Measurements from ENCODE around the gene KCNK3.

KCNK3 gene

GRCh38 chr2:26731714-26732113, 39.2 kb downstream of the KCNK3 start:
- no peak overlapping the region for H3K27ac ChIP-seq (replicated peaks)
- DNase-seq (ENCODE audit: low read depth in 1 of 2, low spot score in 1 of 2), result no peak
- H3K4me3 ChIP-seq (replicated peaks; ENCODE audit: insufficient read depth, low read length), result no peak overlapping the region
- H3K27me3 ChIP-seq (ENCODE audit: insufficient read depth, poor library complexity, severe bottlenecking), result peaks cover 14% of the 10 kb centered on the region
- TF ChIP-seq REST (IDR thresholded peaks at IDR 0.05; ENCODE audit: insufficient replicate concordance, low read depth) (no peak), POLR2AphosphoS5 (IDR thresholded peaks at IDR 0.05; ENCODE audit: low read depth) (no peak), SPI1 (IDR thresholded peaks at IDR 0.05; ENCODE audit: borderline replicate concordance, low read depth) (no peak), GABPA (IDR thresholded peaks at IDR 0.05; ENCODE audit: low read depth) (no peak)
- TF ChIP-seq, protein P1, sequence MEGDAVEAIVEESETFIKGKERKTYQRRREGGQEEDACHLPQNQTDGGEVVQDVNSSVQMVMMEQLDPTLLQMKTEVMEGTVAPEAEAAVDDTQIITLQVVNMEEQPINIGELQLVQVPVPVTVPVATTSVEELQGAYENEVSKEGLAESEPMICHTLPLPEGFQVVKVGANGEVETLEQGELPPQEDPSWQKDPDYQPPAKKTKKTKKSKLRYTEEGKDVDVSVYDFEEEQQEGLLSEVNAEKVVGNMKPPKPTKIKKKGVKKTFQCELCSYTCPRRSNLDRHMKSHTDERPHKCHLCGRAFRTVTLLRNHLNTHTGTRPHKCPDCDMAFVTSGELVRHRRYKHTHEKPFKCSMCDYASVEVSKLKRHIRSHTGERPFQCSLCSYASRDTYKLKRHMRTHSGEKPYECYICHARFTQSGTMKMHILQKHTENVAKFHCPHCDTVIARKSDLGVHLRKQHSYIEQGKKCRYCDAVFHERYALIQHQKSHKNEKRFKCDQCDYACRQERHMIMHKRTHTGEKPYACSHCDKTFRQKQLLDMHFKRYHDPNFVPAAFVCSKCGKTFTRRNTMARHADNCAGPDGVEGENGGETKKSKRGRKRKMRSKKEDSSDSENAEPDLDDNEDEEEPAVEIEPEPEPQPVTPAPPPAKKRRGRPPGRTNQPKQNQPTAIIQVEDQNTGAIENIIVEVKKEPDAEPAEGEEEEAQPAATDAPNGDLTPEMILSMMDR (IDR thresholded peaks at IDR 0.05; ENCODE audit: insufficient read depth, low read length), result no peak

- DNase-seq (ENCODE audit: low read depth in 1 of 2, low spot score in 1 of 2), result no peak
- peaks cover 15% of the 10 kb centered on the region for H3K27me3 ChIP-seq (ENCODE audit: insufficient read depth, poor library complexity, severe bottlenecking)
- no peak overlapping the region for H3K27ac ChIP-seq (replicated peaks)
- H3K4me3 ChIP-seq (replicated peaks; ENCODE audit: insufficient read depth, low read length), result no peak overlapping the region
- no peak for TF ChIP-seq GABPA (IDR thresholded peaks at IDR 0.05; ENCODE audit: low read depth)
- TF ChIP-seq, protein P1 (IDR thresholded peaks at IDR 0.05; ENCODE audit: insufficient read depth, low read length), result no peak
- no peak for TF ChIP-seq SPI1 (IDR thresholded peaks at IDR 0.05; ENCODE audit: borderline replicate concordance, low read depth)
- TF ChIP-seq POLR2AphosphoS5 (IDR thresholded peaks at IDR 0.05; ENCODE audit: low read depth), result no peak
- TF ChIP-seq REST (IDR thresholded peaks at IDR 0.05; ENCODE audit: insufficient replicate concordance, low read depth), result no peak
These were observed 39.9 kb downstream of the KCNK3 start for GRCh38 chr2:26732446-26732845.

DNA sequence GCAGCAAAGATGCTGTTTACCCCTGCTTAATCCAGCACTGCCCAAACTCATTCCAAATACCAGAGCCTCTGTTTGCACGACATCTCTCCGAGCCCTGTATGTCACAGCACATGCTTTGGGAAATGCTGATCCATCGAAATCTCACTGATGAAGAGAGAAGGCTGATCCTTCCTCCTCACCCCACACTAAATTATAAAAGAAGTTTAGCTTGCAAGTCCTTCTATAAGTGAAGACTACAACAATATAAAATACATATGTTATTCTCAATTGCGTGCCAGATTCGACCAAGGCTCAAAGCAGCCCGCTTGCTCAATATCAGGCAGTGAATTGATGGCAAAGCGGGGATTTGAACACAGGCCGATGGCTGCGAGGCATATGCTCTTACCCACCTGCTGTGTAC, 40.9 kb downstream of the KCNK3 start:
- H3K27me3 ChIP-seq (ENCODE audit: insufficient read depth, poor library complexity, severe bottlenecking), result peaks cover 13% of the 10 kb centered on the region
- H3K4me3 ChIP-seq (replicated peaks; ENCODE audit: insufficient read depth, low read length), result no peak overlapping the region
- TF ChIP-seq REST (IDR thresholded peaks at IDR 0.05; ENCODE audit: insufficient replicate concordance, low read depth) (no peak), POLR2AphosphoS5 (IDR thresholded peaks at IDR 0.05; ENCODE audit: low read depth) (no peak), GABPA (IDR thresholded peaks at IDR 0.05; ENCODE audit: low read depth) (no peak), SPI1 (IDR thresholded peaks at IDR 0.05; ENCODE audit: borderline replicate concordance, low read depth) (no peak)
- TF ChIP-seq, protein P1 (IDR thresholded peaks at IDR 0.05; ENCODE audit: insufficient read depth, low read length), result no peak

More for the DNA sequence above, 40.9 kb downstream of the KCNK3 start:
- H3K27ac ChIP-seq (replicated peaks), result no peak overlapping the region
- DNase-seq (ENCODE audit: low read depth in 1 of 2, low spot score in 1 of 2), result no peak

Measured in HL-60 (cell line).